ENCODE data around the gene MTNR1B. TPM values are rescaled to one million over a fixed set of nuclear protein-coding genes. Genes with fewer than 3 reads are reported as not detected.

Gene MTNR1B
- polyA plus RNA-seq, 1 of the 3 experiments (the other 2 are of a cell fraction) = not detected

DNA sequence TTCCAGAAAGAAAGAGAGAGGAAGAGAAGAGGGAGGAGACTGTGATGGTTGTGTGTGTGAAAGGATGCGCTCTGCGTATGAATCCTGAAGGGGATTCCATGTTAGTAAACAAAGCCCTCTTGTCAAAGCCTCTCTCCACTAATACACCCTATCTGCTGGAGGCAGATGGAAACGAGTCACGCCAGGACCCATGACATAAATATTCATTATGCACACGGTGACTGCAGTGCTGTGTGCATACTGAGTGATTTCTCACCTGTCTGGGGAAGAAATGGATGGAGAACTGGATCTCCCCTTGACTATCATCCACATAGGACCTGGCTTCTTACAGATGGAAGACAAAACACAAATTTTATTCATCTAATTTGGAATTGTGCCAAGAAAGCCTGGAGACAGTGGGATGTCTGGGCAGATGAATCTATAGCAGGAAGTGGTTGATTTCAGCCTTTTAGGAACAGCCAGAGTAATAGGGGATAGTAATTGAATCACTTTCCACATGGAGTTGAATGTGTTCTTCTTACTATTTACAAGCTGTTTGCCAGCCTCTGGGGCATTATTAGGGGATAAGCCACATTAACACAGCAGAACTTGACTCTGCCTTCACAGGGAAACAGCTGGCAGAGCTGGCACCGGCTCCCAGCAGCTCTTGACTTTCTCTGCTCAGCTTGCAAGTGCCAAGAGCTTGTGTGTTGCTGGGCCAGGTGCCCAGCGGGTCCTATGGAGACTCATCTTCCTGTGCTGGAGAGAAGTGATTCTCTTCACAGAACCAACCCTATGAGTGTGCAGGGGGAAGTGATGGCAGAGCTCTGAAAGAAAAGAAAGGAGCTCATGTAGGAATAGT is 9.0 kb downstream of the MTNR1B start:
- Histone ChIP-seq H3K79me2 (ENCODE audit: insufficient read depth) (no peaks in the 10 kb centered on the region), H3K9me2 (no peaks in the 10 kb centered on the region), H3K27me3 (ENCODE audit: insufficient read depth) (no peaks in the 10 kb centered on the region), H3K36me3 (replicated peaks in 1 of 2; ENCODE audit: control insufficient read depth in 1 of 2, insufficient read depth in 2 of 2, low read length in 1 of 2) (no peaks in the 10 kb centered on the region), H3K4me3 (ENCODE audit: low read depth in 2 of 2, low read length in 1 of 2) (peak overlapping the region in 1 of 2 experiments; percentile 11; a peak in 1 of 4 replicates), H3F3A (replicated peaks; ENCODE audit: insufficient read depth) (peaks cover 26% of the 10 kb centered on the region), H4K20me1 (ENCODE audit: insufficient read depth) (no peaks in the 10 kb centered on the region), H3K4me1 (ENCODE audit: control insufficient read depth in 1 of 2, insufficient read depth in 2 of 2, low read depth in 1 of 2, low read length in 1 of 2) (peaks cover 21 to 28% of the 10 kb centered on the region in 2 experiments; a peak in 3 of 4 replicates), H2AFZ (ENCODE audit: low read depth) (peak overlapping the region; percentile 26; the same call in 1 of the 2 replicates), H3K27ac (ENCODE audit: low read depth in 2 of 2, low read length in 1 of 2) (peak overlapping the region; percentile 87 to 91), H3K4me2 (peak overlapping the region; percentile 65), H3K9me3 (no peaks in the 10 kb centered on the region), H3K9ac (peak overlapping the region; percentile 50; the same call in 1 of the 2 replicates)
- WGBS (ENCODE audit: low lambda C conversion rate) = 43% methylated on average over 7 of the region's 7 CpGs
- DNase-seq = peak; percentile 78
- CTCF ChIA-PET = interaction anchor here (0.6 to 2.5 kb wide), 6 partner anchors 9 to 256 kb away, joined by 3 to 8 read pairs (median 4); partner anchors contain the start of gene MTNR1B
- POLR2A ChIA-PET = interaction anchor here (0.7 kb wide), 1 partner anchor 9 kb away, joined by 3 read pairs; the partner anchor contains the start of gene MTNR1B
- TF ChIP-seq TCF12 (IDR thresholded peaks at IDR 0.05) (peak; percentile 73), RFX5 (IDR thresholded peaks at IDR 0.05; ENCODE audit: low read length) (peak; percentile 8; the same call in 1 of the 2 replicates), IRF3 (IDR thresholded peaks at IDR 0.05; ENCODE audit: low read depth, low read length) (no peak), RCOR1 (IDR thresholded peaks at IDR 0.05; ENCODE audit: low read length) (peak; percentile 88), TAF1 (IDR thresholded peaks at IDR 0.05; ENCODE audit: borderline replicate concordance, low read depth, low read length) (no peak), EP300 (IDR thresholded peaks at IDR 0.05; ENCODE audit: borderline replicate concordance in 1 of 2, low read depth in 1 of 2, low read length in 1 of 2) (peak in 1 of 2 experiments; percentile 93; a peak in 2 of 4 replicates), GATA2 (CRISPR knock-in tag; IDR thresholded peaks at IDR 0.05) (peak; percentile 82), RAD21 (IDR thresholded peaks at IDR 0.05; ENCODE audit: low read length) (peak; percentile 16; the same call in 1 of the 2 replicates), CTCF (IDR thresholded peaks at IDR 0.05) (no peak), FOXJ3 (CRISPR knock-in tag; IDR thresholded peaks at IDR 0.05) (peak; percentile 92), CHD2 (IDR thresholded peaks at IDR 0.05; ENCODE audit: low read length, partially characterized antibody) (peak; percentile 53), NFIC (IDR thresholded peaks at IDR 0.05; ENCODE audit: borderline replicate concordance) (peak; percentile 85), MXI1 (IDR thresholded peaks at IDR 0.05; ENCODE audit: low read depth, low read length) (peak; percentile 45; the same call in 1 of the 2 replicates), POLR2AphosphoS5 (IDR thresholded peaks at IDR 0.05; ENCODE audit: low read depth, low read length) (peak; percentile 19; the same call in 1 of the 2 replicates), ELF1 (IDR thresholded peaks at IDR 0.05) (no peak), USF1 (IDR thresholded peaks at IDR 0.05; ENCODE audit: borderline replicate concordance, low read depth) (no peak), SIN3A (IDR thresholded peaks at IDR 0.05; ENCODE audit: borderline replicate concordance, low read depth, low read length) (peak; percentile 31; the same call in 1 of the 2 replicates)
- TF ChIP-seq, protein P1, sequence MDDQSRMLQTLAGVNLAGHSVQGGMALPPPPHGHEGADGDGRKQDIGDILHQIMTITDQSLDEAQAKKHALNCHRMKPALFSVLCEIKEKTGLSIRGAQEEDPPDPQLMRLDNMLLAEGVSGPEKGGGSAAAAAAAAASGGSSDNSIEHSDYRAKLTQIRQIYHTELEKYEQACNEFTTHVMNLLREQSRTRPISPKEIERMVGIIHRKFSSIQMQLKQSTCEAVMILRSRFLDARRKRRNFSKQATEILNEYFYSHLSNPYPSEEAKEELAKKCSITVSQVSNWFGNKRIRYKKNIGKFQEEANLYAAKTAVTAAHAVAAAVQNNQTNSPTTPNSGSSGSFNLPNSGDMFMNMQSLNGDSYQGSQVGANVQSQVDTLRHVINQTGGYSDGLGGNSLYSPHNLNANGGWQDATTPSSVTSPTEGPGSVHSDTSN (IDR thresholded peaks at IDR 0.05) = peak; percentile 19; the same call in 1 of the 2 replicates

All from SK-N-SH (cell line).